SIG-M5 treated with dmso at 0.1 percent for 504 hours (cell line): ENCODE data around the gene ZNF407.
"Not testable (repeated sequence)": the region's sequence is repeated elsewhere in the genome, so short reads cannot be mapped to it uniquely, and the experiment has no call there.

Source experiments
- DNase-seq: peaks from one replicate; lab custom pipeline; 2025; ENCODE audit not compliant: unreplicated experiment; lab: John Stamatoyannopoulos, UW

Gene ZNF407

GRCh38 chr18:74957588-74958224 lies 360.0 kb downstream of the ZNF407 start:
- DNase-seq = no peak

- no peak for DNase-seq
Observed at GRCh38 chr18:74959216-74959615, 361.5 kb downstream of the ZNF407 start.

GRCh38 chr18:74961596-74961995 lies 363.9 kb downstream of the ZNF407 start:
- no peak for DNase-seq

DNA sequence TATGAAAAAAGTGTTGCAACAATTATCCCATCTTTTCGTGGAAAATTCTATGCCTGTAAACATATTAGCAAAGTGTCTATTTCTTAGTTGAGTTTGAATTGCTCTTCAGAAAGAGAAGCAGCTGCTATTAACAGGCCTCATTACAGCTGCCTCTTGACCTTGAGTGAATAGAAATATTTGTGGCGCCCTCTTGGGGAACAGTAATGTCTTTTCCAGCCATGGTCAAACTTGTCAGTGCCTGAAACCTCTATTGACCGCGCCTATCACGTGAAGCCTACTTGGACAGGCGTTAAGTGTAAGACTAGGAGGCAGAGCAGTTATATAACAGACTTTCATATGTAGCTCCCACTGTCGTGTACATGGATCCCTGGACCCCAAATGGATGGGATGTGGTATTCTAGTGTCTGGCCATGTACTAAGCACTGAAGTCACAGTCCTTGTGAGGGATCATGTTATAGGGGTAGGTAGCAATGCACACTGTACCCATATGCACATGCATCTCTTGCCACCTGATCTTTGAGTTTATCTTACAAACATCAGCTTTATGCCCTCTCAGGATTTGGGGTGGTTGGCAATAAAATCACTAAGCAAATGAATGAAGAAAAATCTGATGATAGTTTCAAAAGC lies 366.3 kb downstream of the ZNF407 start:
- DNase-seq = peak; percentile 20

- no peak for DNase-seq
Observed at GRCh38 chr18:74965682-74966081, 368.0 kb downstream of the ZNF407 start.

DNA sequence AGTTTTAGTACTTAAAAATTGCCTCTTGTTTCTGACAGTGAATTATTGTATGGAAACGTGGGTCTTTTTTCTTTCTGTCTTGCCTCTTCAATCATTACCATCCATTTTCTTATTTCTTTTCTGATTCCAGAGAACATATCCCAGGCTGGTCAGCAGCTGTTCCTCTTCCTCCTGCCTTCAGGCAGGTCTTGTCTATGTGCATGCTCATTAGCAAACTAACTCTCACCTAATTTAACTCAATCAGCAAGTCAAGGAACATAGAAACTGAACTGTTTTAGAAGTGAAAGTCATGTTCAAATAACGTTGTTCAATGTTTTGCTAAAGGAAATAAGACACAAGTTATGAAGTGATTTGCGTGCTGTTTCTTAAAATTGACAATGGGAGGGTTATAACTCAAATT lies 369.8 kb downstream of the ZNF407 start:
- no peak for DNase-seq

- DNase-seq = no peak
Observed at GRCh38 chr18:74967979-74968378, 370.3 kb downstream of the ZNF407 start.

- not testable (repeated sequence) for DNase-seq
Observed at GRCh38 chr18:74971358-74971757, 373.7 kb downstream of the ZNF407 start.

GRCh38 chr18:74971776-74972175 lies 374.1 kb downstream of the ZNF407 start:
- DNase-seq = not testable (repeated sequence)

DNA sequence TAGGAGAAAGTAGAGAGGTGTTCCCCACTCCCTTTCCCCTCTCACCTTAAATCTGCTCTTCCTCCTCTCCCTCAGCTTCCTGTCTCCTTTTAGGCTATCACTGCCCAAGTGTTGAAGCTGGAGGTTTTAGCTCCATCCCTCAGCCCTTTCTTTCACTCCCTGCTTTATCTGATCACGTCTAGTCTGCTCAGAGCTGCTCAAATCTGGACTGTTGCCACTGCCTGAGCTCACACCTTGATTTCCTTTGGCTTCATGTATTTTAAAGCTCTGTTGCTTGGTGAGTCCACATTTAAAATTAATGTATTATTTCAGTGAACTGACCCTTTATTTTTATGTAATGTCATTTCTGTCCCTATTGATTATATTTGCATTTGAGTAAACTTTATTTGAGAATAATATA lies 374.7 kb downstream of the ZNF407 start:
- no peak for DNase-seq

DNA sequence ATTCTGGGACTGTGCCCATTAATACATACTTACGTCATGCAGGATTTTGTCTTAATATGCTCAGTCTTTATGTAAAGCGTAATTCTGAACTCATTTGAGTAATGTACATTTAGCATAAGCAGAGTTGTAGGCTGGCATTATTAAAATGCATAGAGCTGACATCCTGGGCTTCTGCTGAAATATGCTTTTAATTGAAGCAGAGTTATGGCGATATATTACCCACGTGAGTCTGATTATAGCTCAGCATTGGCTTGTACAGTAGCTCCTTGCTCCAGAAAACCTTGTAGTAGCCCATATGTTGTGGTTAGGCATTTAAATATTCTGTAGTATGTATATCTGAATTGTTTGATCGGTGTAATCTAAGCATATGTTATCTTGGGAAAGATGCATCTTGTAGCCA lies 377.3 kb downstream of the ZNF407 start:
- no peak for DNase-seq

- no peak for DNase-seq
Observed at GRCh38 chr18:74976331-74976909, 378.8 kb downstream of the ZNF407 start.

DNA sequence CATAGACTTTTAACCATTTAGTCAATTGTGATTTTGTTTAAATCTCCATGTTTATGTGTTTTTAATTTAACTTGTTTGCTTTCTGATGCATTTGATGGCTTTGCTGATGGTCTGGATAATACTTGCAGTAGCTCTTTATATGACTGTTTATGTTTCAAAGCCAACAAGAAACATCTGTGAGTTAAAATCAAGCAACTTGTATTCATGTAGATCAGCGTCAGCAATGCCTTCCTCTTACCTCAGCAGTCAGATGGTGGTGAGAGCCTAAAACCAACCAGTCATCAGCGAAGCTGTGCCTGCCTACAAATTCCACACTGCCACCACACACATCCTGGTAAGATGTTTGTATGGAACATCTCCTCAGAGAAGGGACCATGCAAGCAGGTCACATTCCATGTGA lies 379.4 kb downstream of the ZNF407 start:
- DNase-seq = no peak

DNA sequence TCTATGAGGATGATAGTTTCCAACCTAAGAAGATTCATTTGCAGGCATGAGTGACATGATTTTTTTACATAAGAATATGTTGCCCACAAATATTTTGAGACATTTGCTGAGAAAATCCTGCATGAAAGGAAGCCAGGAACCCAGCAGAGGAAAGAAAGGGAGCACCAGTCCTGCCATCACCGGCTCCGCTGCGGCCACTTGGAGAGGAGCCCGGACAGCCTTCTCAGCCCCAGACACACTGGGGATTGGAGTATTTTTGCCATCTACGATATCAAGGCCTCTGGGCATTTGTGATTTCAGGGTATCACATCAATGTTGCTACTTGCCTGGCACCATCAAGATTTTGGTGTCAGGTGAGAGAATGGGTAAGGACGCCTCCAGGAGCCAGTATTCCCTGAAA lies 383.0 kb downstream of the ZNF407 start:
- no peak for DNase-seq

- no peak for DNase-seq
Observed at GRCh38 chr18:74981476-74981875, 383.8 kb downstream of the ZNF407 start.

GRCh38 chr18:74982946-74983635 lies 385.4 kb downstream of the ZNF407 start:
- no peak for DNase-seq

DNA sequence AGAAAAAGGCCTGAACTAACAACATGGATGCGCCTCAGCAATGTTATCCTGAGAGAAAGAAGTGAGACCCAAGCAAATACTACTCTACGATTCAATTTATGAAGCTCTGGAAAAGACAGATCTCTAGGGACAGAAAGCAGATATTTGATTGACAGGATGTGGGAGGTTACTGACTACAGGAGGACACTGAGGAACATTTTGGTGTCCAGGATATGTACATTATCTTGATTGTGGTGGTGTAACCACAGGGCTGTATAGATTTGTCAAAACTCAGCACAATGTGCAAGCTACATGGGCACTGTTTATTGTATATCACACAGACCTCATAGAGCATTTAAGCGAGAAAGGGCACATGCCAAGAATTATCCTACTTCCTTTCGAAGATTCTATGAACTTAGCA lies 391.5 kb downstream of the ZNF407 start:
- no peak for DNase-seq

- DNase-seq = peak; percentile 57
Observed at GRCh38 chr18:74990563-74991081, 393.0 kb downstream of the ZNF407 start.

DNA sequence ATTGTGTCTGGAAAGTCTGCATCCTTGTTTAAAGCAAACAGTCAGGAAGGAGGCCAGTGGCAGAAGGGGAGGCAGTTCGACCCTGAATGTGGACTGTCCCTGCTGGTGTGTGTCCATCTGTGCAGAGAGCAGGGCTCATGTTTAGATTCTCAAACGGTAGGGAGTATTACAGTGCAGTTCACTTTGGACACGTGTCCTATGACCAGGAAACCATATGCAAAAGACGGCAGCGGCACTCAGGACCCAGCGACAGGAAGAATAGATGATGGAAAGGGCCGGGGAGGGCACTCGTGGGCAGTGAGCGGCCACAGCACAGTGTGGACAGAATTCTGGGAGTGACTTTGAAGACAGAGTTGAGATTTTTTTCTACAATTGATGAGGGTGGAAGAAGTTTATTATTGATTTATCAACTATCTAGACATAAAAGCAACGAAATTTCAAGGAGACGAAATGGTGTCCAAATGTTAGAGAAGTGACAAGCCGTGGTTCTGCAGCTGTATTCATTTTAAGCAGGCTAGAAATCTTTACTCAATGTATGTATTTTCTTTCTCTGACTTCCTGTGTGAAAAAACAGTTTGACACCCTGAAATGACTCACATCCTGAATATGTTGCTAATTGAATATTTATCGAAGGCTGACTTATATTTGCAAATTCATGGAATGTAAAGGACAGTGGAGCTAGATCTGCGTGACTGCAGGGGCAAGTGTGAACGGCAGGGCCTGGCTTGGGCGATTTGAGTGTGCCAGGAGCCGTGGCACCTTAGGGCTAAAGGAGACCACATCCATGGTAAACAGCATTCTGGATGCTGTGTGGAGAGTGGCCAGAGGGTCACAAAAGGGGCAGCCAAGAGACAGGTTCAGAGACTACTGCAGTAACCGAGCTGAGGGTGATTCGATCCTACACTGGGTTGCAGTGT lies 397.1 kb downstream of the ZNF407 start:
- peak; percentile 11 for DNase-seq

GRCh38 chr18:74995419-74995736 lies 397.7 kb downstream of the ZNF407 start:
- no peak for DNase-seq

GRCh38 chr18:74996055-74996454 lies 398.4 kb downstream of the ZNF407 start:
- no peak for DNase-seq
